ENCODE data around the gene SLC1A1.

Gene SLC1A1

GRCh38 chr9:4489919-4490704, at the start of gene SLC1A1:
Gene SLC1A1, plus strand, starts transcription at chr9:4490468. Its CDS starts 212 bp downstream, at chr9:4490680.
- no peak for DNase-seq

GRCh38 chr9:4442806-4443205, 47.5 kb upstream of the SLC1A1 start:
- DNase-seq = no peak

GRCh38 chr9:4443439-4443838, 46.8 kb upstream of the SLC1A1 start:
- no peak for DNase-seq

- DNase-seq = no peak
Observed at GRCh38 chr9:4461437-4461836, 28.8 kb upstream of the SLC1A1 start.

- no peak for DNase-seq
Observed at GRCh38 chr9:4463824-4464223, 26.4 kb upstream of the SLC1A1 start.

GRCh38 chr9:4464911-4465513, 25.3 kb upstream of the SLC1A1 start:
- DNase-seq = no peak

- no peak for DNase-seq
Observed at GRCh38 chr9:4465910-4466309, 24.4 kb upstream of the SLC1A1 start.

GRCh38 chr9:4475301-4475700, 15.0 kb upstream of the SLC1A1 start:
- no peak for DNase-seq

- DNase-seq = no peak
Observed at GRCh38 chr9:4486176-4486575, 4.1 kb upstream of the SLC1A1 start.

GRCh38 chr9:4489562-4489918, 728 bp upstream of the SLC1A1 start:
- no peak for DNase-seq

GRCh38 chr9:4490705-4491625, 697 bp downstream of the SLC1A1 start:
- no peak for DNase-seq

GRCh38 chr9:4491626-4491975, 1.3 kb downstream of the SLC1A1 start:
- no peak for DNase-seq

- no peak for DNase-seq
Observed at GRCh38 chr9:4494332-4494731, 4.1 kb downstream of the SLC1A1 start.

GRCh38 chr9:4494806-4495205, 4.5 kb downstream of the SLC1A1 start:
- no peak for DNase-seq

- no peak for DNase-seq
Observed at GRCh38 chr9:4495537-4495936, 5.3 kb downstream of the SLC1A1 start.

GRCh38 chr9:4496497-4496896, 6.2 kb downstream of the SLC1A1 start:
- no peak for DNase-seq

GRCh38 chr9:4497395-4497794, 7.1 kb downstream of the SLC1A1 start:
- no peak for DNase-seq

- DNase-seq = no peak
Observed at GRCh38 chr9:4497855-4498254, 7.6 kb downstream of the SLC1A1 start.

GRCh38 chr9:4499917-4500316, 9.6 kb downstream of the SLC1A1 start:
- no peak for DNase-seq

GRCh38 chr9:4501147-4501507, 10.9 kb downstream of the SLC1A1 start:
- DNase-seq = no peak

- no peak for DNase-seq
Observed at GRCh38 chr9:4502444-4502843, 12.2 kb downstream of the SLC1A1 start.

GRCh38 chr9:4503103-4503502, 12.8 kb downstream of the SLC1A1 start:
- DNase-seq = no peak

- no peak for DNase-seq
Observed at GRCh38 chr9:4504250-4504649, 14.0 kb downstream of the SLC1A1 start.

GRCh38 chr9:4506490-4506889, 16.2 kb downstream of the SLC1A1 start:
- no peak for DNase-seq

Data from CD4-positive, alpha-beta T cell treated with Interferon alpha-2 for 1 hour (primary cell).